Breast epithelium (tissue), 3 donors: Measurements from ENCODE around the gene NDUFS6.

Source experiments
- POLR2A ChIP-seq: fragments of 450-650 bp; IDR thresholded peaks from one replicate; pipeline ENCODE4 v1.6.1; 2016; ENCODE audit warnings: antibody characterized with exemption, mild to moderate bottlenecking, moderate library complexity
- POLR2AphosphoS5 ChIP-seq, 3 donors: sonication (generic); formaldehyde crosslinking; IDR thresholded peaks; one replicate each; pipeline ENCODE4 v1.6.1; 2017; ENCODE audit warnings: antibody characterized with exemption in 3 of 3
- TF ChIP-seq, protein P1 (sequence below), 3 donors: fragments of 450-650 bp; IDR thresholded peaks; one replicate each; pipeline ENCODE4 v1.5.1; 2016 to 2017; ENCODE audit warnings: antibody characterized with exemption in 3 of 3, mild to moderate bottlenecking in 3 of 3, moderate library complexity in 3 of 3

DNA sequence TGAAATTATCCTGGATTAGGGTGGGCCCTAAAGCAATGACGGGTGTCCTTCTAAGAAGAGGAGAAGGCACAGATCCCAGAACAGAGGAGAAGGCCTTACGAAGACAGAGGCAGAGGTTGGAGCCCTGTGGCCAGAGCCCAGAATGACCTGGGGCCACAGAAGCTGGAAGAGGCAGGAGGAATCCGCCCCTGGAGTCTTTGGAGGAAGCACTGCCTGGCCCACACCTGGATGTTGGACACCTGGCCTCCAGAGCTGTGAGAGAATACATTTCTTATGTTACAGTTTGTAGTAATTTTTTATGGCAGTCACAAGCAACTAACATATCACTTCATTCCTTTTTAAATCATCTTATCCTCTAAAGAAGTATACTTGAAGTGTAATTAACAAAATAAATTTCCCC is 10.0 kb upstream of the NDUFS6 start:
- TF ChIP-seq, protein P1, sequence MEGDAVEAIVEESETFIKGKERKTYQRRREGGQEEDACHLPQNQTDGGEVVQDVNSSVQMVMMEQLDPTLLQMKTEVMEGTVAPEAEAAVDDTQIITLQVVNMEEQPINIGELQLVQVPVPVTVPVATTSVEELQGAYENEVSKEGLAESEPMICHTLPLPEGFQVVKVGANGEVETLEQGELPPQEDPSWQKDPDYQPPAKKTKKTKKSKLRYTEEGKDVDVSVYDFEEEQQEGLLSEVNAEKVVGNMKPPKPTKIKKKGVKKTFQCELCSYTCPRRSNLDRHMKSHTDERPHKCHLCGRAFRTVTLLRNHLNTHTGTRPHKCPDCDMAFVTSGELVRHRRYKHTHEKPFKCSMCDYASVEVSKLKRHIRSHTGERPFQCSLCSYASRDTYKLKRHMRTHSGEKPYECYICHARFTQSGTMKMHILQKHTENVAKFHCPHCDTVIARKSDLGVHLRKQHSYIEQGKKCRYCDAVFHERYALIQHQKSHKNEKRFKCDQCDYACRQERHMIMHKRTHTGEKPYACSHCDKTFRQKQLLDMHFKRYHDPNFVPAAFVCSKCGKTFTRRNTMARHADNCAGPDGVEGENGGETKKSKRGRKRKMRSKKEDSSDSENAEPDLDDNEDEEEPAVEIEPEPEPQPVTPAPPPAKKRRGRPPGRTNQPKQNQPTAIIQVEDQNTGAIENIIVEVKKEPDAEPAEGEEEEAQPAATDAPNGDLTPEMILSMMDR (IDR thresholded peaks at IDR 0.05): no peak
- TF ChIP-seq POLR2AphosphoS5 (IDR thresholded peaks at IDR 0.05): no peak
- TF ChIP-seq POLR2A: no peak
